HuH-7.5 (cell line): ENCODE results near the gene MGAT5.
"Not testable (repeated sequence)": the region's sequence is repeated elsewhere in the genome, so short reads cannot be mapped to it uniquely, and the experiment has no call there.

Source experiments
- DNase-seq: peaks from one replicate; pipeline ENCODE4 v3.0.0; 2011; ENCODE audit warnings: low spot score

MGAT5 gene

GRCh38 chr2:134465228-134466105 lies 211.6 kb downstream of the MGAT5 start:
- DNase-seq = no peak

GRCh38 chr2:134466141-134466540 lies 212.3 kb downstream of the MGAT5 start:
- DNase-seq = peak; percentile 51

- no peak for DNase-seq
Measured at GRCh38 chr2:134468164-134468563, 214.3 kb downstream of the MGAT5 start.

- DNase-seq = no peak
Measured at GRCh38 chr2:134468776-134469175, 214.9 kb downstream of the MGAT5 start.

GRCh38 chr2:134469516-134470115 lies 215.7 kb downstream of the MGAT5 start:
- no peak for DNase-seq

GRCh38 chr2:134470561-134471168 lies 216.8 kb downstream of the MGAT5 start:
- DNase-seq = no peak

GRCh38 chr2:134476982-134477381 lies 223.1 kb downstream of the MGAT5 start:
- not testable (repeated sequence) for DNase-seq

GRCh38 chr2:134479696-134480330 lies 225.9 kb downstream of the MGAT5 start:
- no peak for DNase-seq

GRCh38 chr2:134482131-134482723 lies 228.4 kb downstream of the MGAT5 start:
- DNase-seq = no peak

- no peak for DNase-seq
Measured at GRCh38 chr2:134482766-134483340, 229.0 kb downstream of the MGAT5 start.

GRCh38 chr2:134489732-134490384 lies 236.0 kb downstream of the MGAT5 start:
- no peak for DNase-seq

GRCh38 chr2:134490559-134490958 lies 236.7 kb downstream of the MGAT5 start:
- no peak for DNase-seq

- DNase-seq = no peak
Measured at GRCh38 chr2:134491022-134491421, 237.2 kb downstream of the MGAT5 start.

- peak; percentile 18 for DNase-seq
Measured at GRCh38 chr2:134491771-134492441, 238.0 kb downstream of the MGAT5 start.

GRCh38 chr2:134493797-134494196 lies 239.9 kb downstream of the MGAT5 start:
- no peak for DNase-seq

- DNase-seq = no peak
Measured at GRCh38 chr2:134498654-134499053, 244.8 kb downstream of the MGAT5 start.

GRCh38 chr2:134499307-134499926 lies 245.5 kb downstream of the MGAT5 start:
- no peak for DNase-seq

GRCh38 chr2:134500211-134500935 lies 246.5 kb downstream of the MGAT5 start:
- no peak for DNase-seq

- DNase-seq = no peak
Measured at GRCh38 chr2:134501476-134502091, 247.7 kb downstream of the MGAT5 start.
